Glutamatergic neuron (in vitro differentiated cells): ENCODE data around the gene SYP. TPM values are rescaled to one million over a fixed set of nuclear protein-coding genes. Genes with fewer than 3 reads are reported as not detected.

Experiments
- DNase-seq: peaks from one replicate; pipeline ENCODE4 v3.0.0; 2022
- H3K27ac Mint-ChIP-seq: one replicate; pipeline ENCODE4 v1.8.0; 2020; ENCODE audit warnings: mild to moderate bottlenecking, mixed read lengths, inconsistent platforms; ENCODE audit not compliant: unreplicated experiment
- H3K27me3 Mint-ChIP-seq: one replicate; pipeline ENCODE4 v1.8.0; 2020; ENCODE audit warnings: mild to moderate bottlenecking, moderate library complexity, mixed read lengths, inconsistent platforms; ENCODE audit not compliant: unreplicated experiment
- H3K36me3 Mint-ChIP-seq: one replicate; pipeline ENCODE4 v1.8.0; 2020; ENCODE audit warnings: mild to moderate bottlenecking, mixed read lengths, inconsistent platforms; ENCODE audit not compliant: unreplicated experiment
- H3K4me1 Mint-ChIP-seq: one replicate; pipeline ENCODE4 v1.8.0; 2020; ENCODE audit warnings: mild to moderate bottlenecking, low read depth, mixed read lengths, inconsistent platforms; ENCODE audit not compliant: unreplicated experiment
- H3K4me3 Mint-ChIP-seq: one replicate; pipeline ENCODE4 v1.8.0; 2020; ENCODE audit warnings: mild to moderate bottlenecking, mixed read lengths, inconsistent platforms; ENCODE audit not compliant: unreplicated experiment
- H3K9me3 Mint-ChIP-seq: one replicate; pipeline ENCODE4 v1.8.0; 2020; ENCODE audit warnings: mild to moderate bottlenecking, moderate library complexity, mixed read lengths, inconsistent platforms; ENCODE audit not compliant: unreplicated experiment
- CTCF ChIP-seq: fragments of 200-600 bp; sonication (generic); IDR thresholded peaks from one replicate; pipeline ENCODE4 v1.5.0; 2021; ENCODE audit not compliant: partially characterized antibody, unreplicated experiment
- total RNA-seq: library from RNA; stranded (reverse); fragmentation: NEBNext Ultra II Directional; extraction: Animal tissue kit (Norgen Biotek cat#: 25700); gene quantifications from one replicate; pipeline ENCODE4 v1.2.1, GENCODE V29; 2021; ENCODE audit not compliant: unreplicated experiment

SYP gene
- total RNA-seq, 1 donor from 2014 or later, result 291 TPM

- peaks cover 4% of the 10 kb centered on the region for H3K36me3 Mint-ChIP-seq
- H3K4me3 Mint-ChIP-seq, result no peak overlapping the region
- H3K9me3 Mint-ChIP-seq, result peaks cover 2% of the 10 kb centered on the region
- H3K4me1 Mint-ChIP-seq, result no peaks in the 10 kb centered on the region
- no peaks in the 10 kb centered on the region for H3K27me3 Mint-ChIP-seq
- DNase-seq, result no peak
- TF ChIP-seq CTCF, result no peak
- H3K27ac Mint-ChIP-seq, result no peak overlapping the region
Observed at GRCh38 chrX:49208399-49208798, 8.4 kb upstream of the SYP start.

- H3K9me3 Mint-ChIP-seq, result no peaks in the 10 kb centered on the region
- DNase-seq, result no peak
- H3K27me3 Mint-ChIP-seq, result no peaks in the 10 kb centered on the region
- no peak for TF ChIP-seq CTCF
- H3K36me3 Mint-ChIP-seq, result no peaks in the 10 kb centered on the region
- no peaks in the 10 kb centered on the region for H3K4me1 Mint-ChIP-seq
- H3K27ac Mint-ChIP-seq, result no peak overlapping the region
- no peak overlapping the region for H3K4me3 Mint-ChIP-seq
Observed at GRCh38 chrX:49206543-49206942, 6.5 kb upstream of the SYP start.

- Mint-ChIP-seq H3K27me3 (peaks cover 4% of the 10 kb centered on the region), H3K36me3 (no peaks in the 10 kb centered on the region), H3K9me3 (peaks cover 3% of the 10 kb centered on the region), H3K4me1 (peaks cover 2% of the 10 kb centered on the region), H3K4me3 (no peak overlapping the region), H3K27ac (no peak overlapping the region)
- DNase-seq, result no peak
- TF ChIP-seq CTCF, result no peak
Observed at GRCh38 chrX:49205443-49205842, 5.5 kb upstream of the SYP start.

- H3K36me3 Mint-ChIP-seq, result no peaks in the 10 kb centered on the region
Observed at GRCh38 chrX:49204709-49205108, 4.7 kb upstream of the SYP start.

GRCh38 chrX:49204017-49204416 is 4.0 kb upstream of the SYP start:
- peaks cover 3% of the 10 kb centered on the region for H3K9me3 Mint-ChIP-seq
- no peak for DNase-seq
- no peak overlapping the region for H3K4me3 Mint-ChIP-seq
- H3K27me3 Mint-ChIP-seq, result peaks cover 4% of the 10 kb centered on the region
- peaks cover 2% of the 10 kb centered on the region for H3K4me1 Mint-ChIP-seq
- no peaks in the 10 kb centered on the region for H3K36me3 Mint-ChIP-seq
- H3K27ac Mint-ChIP-seq, result no peak overlapping the region
- TF ChIP-seq CTCF, result no peak

More at GRCh38 chrX:49204709-49205108, 4.7 kb upstream of the SYP start:
- H3K4me1 Mint-ChIP-seq, result peaks cover 2% of the 10 kb centered on the region
- no peak overlapping the region for H3K4me3 Mint-ChIP-seq
- TF ChIP-seq CTCF, result no peak
- peaks cover 3% of the 10 kb centered on the region for H3K9me3 Mint-ChIP-seq
- peaks cover 4% of the 10 kb centered on the region for H3K27me3 Mint-ChIP-seq
- no peak overlapping the region for H3K27ac Mint-ChIP-seq
- DNase-seq, result no peak
